Astrocyte (in vitro differentiated cells and primary cell): Measurements from ENCODE around the gene TRAK1.
"Not testable (repeated sequence)": the region's sequence is repeated elsewhere in the genome, so short reads cannot be mapped to it uniquely, and the experiment has no call there.

Source experiments
- EZH2 ChIP-seq: IDR thresholded peaks from 2 replicates; pipeline ENCODE4 v1.6.1; 2012; ENCODE audit warnings: mild to moderate bottlenecking, low read length, inconsistent platforms; ENCODE audit not compliant: insufficient read depth
- TF ChIP-seq, protein P1 (sequence below): IDR thresholded peaks from 2 replicates; pipeline ENCODE4 v1.5.1; 2011; ENCODE audit warnings: low read depth, mild to moderate bottlenecking, inconsistent platforms, low read length, moderate library complexity; ENCODE audit not compliant: insufficient read depth

DNA sequence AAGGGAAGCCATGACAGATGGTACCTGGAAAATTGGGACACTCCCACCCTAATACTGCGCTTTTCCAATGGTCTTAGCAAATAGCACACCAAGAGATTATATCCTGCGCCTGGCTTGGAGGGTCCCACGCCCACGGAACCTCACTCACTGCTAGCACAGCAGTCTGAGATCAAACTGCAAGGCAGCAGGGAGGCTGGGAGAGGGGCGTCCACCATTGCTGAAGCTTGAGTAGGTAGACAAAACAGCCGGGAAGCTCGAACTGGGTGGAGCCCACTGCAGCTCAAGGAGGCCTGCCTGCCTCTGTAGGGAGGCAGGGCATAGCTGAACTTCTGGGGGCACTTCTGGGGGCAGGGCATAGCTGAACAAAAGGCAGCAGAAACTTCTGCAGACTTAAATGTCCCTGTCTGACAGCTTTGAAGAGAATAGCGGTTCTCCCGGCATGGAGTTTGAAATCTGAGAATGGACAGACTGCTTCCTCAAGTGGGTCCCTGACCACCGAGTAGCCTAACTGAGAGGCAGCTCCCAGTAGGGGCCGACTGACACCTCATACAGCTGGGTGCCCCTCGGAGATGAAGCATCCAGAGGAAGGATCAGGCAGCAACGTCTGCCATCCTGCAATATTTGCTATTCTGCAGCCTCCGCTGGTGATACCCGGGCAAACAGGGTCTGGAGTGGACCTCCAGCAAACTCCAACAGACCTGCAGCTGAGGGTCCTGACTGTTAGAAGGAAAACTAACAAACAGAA is 12.9 kb downstream of the TRAK1 start:
- TF ChIP-seq, protein P1, sequence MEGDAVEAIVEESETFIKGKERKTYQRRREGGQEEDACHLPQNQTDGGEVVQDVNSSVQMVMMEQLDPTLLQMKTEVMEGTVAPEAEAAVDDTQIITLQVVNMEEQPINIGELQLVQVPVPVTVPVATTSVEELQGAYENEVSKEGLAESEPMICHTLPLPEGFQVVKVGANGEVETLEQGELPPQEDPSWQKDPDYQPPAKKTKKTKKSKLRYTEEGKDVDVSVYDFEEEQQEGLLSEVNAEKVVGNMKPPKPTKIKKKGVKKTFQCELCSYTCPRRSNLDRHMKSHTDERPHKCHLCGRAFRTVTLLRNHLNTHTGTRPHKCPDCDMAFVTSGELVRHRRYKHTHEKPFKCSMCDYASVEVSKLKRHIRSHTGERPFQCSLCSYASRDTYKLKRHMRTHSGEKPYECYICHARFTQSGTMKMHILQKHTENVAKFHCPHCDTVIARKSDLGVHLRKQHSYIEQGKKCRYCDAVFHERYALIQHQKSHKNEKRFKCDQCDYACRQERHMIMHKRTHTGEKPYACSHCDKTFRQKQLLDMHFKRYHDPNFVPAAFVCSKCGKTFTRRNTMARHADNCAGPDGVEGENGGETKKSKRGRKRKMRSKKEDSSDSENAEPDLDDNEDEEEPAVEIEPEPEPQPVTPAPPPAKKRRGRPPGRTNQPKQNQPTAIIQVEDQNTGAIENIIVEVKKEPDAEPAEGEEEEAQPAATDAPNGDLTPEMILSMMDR, result not testable (repeated sequence)
- TF ChIP-seq EZH2, result not testable (repeated sequence)
